ENCODE measurements around the gene CTDSPL. TPM values are rescaled to one million over a fixed set of nuclear protein-coding genes. Genes with fewer than 3 reads are reported as not detected.
A peak's percentile ranks its signal among the peaks of the same experiment; 100 is the strongest.

Gene CTDSPL
- total and polyA plus RNA-seq, 10 of the 15 experiments (the other 5 are each of a cell fraction or from before 2014, with no cell fraction given) = 0.05 to 0.51 (median 0.18) TPM; not detected in 6

DNA sequence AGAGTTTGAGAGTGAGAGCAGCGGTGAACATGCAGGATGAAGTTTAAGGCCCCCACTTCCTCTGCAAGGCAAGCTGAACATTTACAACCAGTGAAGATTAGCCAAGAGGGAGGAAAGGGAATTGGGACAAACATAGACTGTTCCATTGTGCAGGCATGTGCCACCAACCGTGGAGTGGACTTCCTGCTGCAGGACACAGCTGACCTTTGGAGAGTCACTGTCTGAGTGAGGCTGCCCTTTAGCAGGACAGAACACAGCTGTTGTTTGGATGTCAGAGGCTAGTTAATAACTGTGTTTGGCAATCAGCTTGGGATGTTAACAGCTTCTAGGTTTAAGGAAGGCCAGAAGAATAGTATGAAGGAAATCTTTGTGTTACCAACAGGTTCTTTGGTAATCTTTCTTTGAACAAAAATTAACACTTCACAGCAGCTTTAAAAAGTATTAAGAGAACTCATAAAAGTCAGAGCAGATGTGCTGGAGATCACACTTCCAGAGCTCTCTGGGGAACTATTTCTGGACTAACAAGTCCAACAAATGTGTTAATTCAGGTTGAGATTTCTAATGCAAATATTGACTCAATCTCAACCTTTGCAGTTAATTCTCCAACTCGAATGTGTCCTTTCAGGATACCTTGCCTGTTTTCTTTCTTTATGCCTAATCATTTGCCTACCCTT, 31.4 kb downstream of the CTDSPL start:
- no peak for DNase-seq (ENCODE audit: low read depth, low spot score)
- no peak overlapping the region for H3K4me2 ChIP-seq (ENCODE audit: control insufficient read depth, insufficient read depth)
- intact Hi-C loops (cut with micrococcal nuclease; ENCODE audit: unreplicated experiment) = no loop called here
- no peak overlapping the region for H3K9ac ChIP-seq (ENCODE audit: control insufficient read depth, insufficient read depth, low read length)
- no peaks in the 10 kb centered on the region for H3K79me2 ChIP-seq (ENCODE audit: control insufficient read depth, insufficient read depth, low read length)
- in situ Hi-C loops (cut with MboI) = no loop called here
- H2AFZ ChIP-seq (ENCODE audit: control insufficient read depth, low read depth, low read length) = no peak overlapping the region
- BruUV-seq (replicated peaks) = no TSS peak
- no peak for FAIRE-seq
- H3K27me3 ChIP-seq (replicated peaks in 1 of 2; ENCODE audit: control insufficient read depth in 2 of 2, insufficient read depth in 2 of 2, low read length in 1 of 2) = no peaks in the 10 kb centered on the region; a peak in 1 of 4 replicates
- ChIA-PET POLR2A (no interaction called here), RAD21 (ENCODE audit: unreplicated experiment) (interaction anchor here (1.4 kb wide), 1 partner anchor 14 kb away, joined by 3 read pairs; no protein-coding TSS in a partner anchor), SMC1A (ENCODE audit: uncharacterized antibody, unreplicated experiment) (interaction anchor here (1.3 kb wide), 1 partner anchor 15 kb away, joined by 3 read pairs; no protein-coding TSS in a partner anchor), CTCF (interaction anchor here (0.9 to 1.8 kb wide), 5 partner anchors 9 to 74 kb away, joined by 3 to 4 read pairs (median 4); no protein-coding TSS in a partner anchor)
- H3K27ac ChIP-seq (ENCODE audit: control insufficient read depth, insufficient read depth) = no peak overlapping the region
- H3K36me3 ChIP-seq (ENCODE audit: control insufficient read depth in 2 of 2, insufficient read depth in 2 of 2, low read length in 1 of 2) = no peaks in the 10 kb centered on the region
- no peaks in the 10 kb centered on the region for H3K4me1 ChIP-seq (ENCODE audit: control insufficient read depth, insufficient read depth, low read length)
- 32% methylated on average over 3 of the region's 3 CpGs for WGBS (ENCODE audit: insufficient coverage, insufficient replicate concordance, low lambda C conversion rate, missing lambda C conversion rate)
- ATAC-seq = peak; percentile 34
- no peak overlapping the region for H3K4me3 ChIP-seq
- H4K20me1 ChIP-seq (ENCODE audit: control insufficient read depth, insufficient read depth) = no peaks in the 10 kb centered on the region
- H3K9me3 ChIP-seq (replicated peaks; ENCODE audit: control insufficient read depth, insufficient read depth, low read length) = no peaks in the 10 kb centered on the region
- TF ChIP-seq TCF3 (IDR thresholded peaks at IDR 0.05; ENCODE audit: borderline replicate concordance, insufficient read depth, low read depth, low read length) (no peak), NR2C2 (IDR thresholded peaks at IDR 0.05; ENCODE audit: borderline replicate concordance, control insufficient read depth, insufficient read length, low read depth) (no peak), SMAD1 (IDR thresholded peaks at IDR 0.05; ENCODE audit: low read depth, partially characterized antibody) (no peak), TCF12 (IDR thresholded peaks at IDR 0.05; ENCODE audit: low read depth, low read length) (no peak), TCF7 (IDR thresholded peaks at IDR 0.05; ENCODE audit: borderline replicate concordance) (no peak), FOXK2 (IDR thresholded peaks at IDR 0.05) (no peak), RFX5 (IDR thresholded peaks at IDR 0.05; ENCODE audit: low read depth, low read length) (no peak), POLR2AphosphoS2 (IDR thresholded peaks at IDR 0.05; ENCODE audit: low read depth, low read length) (no peak), BCLAF1 (IDR thresholded peaks at IDR 0.05) (no peak), LARP7 (IDR thresholded peaks at IDR 0.05) (no peak), KAT2A (conservative IDR thresholded peaks at IDR 0.05; ENCODE audit: control insufficient read depth, low read depth, low read length) (no peak), MEF2B (IDR thresholded peaks at IDR 0.05; ENCODE audit: partially characterized antibody, poor library complexity, severe bottlenecking) (no peak), PKNOX1 (IDR thresholded peaks at IDR 0.05) (no peak), SIX5 (IDR thresholded peaks at IDR 0.05; ENCODE audit: low read depth, low read length, severe bottlenecking) (no peak), CHD2 (IDR thresholded peaks at IDR 0.05; ENCODE audit: borderline replicate concordance, low read depth, low read length) (no peak)
- TF ChIP-seq, protein P1, sequence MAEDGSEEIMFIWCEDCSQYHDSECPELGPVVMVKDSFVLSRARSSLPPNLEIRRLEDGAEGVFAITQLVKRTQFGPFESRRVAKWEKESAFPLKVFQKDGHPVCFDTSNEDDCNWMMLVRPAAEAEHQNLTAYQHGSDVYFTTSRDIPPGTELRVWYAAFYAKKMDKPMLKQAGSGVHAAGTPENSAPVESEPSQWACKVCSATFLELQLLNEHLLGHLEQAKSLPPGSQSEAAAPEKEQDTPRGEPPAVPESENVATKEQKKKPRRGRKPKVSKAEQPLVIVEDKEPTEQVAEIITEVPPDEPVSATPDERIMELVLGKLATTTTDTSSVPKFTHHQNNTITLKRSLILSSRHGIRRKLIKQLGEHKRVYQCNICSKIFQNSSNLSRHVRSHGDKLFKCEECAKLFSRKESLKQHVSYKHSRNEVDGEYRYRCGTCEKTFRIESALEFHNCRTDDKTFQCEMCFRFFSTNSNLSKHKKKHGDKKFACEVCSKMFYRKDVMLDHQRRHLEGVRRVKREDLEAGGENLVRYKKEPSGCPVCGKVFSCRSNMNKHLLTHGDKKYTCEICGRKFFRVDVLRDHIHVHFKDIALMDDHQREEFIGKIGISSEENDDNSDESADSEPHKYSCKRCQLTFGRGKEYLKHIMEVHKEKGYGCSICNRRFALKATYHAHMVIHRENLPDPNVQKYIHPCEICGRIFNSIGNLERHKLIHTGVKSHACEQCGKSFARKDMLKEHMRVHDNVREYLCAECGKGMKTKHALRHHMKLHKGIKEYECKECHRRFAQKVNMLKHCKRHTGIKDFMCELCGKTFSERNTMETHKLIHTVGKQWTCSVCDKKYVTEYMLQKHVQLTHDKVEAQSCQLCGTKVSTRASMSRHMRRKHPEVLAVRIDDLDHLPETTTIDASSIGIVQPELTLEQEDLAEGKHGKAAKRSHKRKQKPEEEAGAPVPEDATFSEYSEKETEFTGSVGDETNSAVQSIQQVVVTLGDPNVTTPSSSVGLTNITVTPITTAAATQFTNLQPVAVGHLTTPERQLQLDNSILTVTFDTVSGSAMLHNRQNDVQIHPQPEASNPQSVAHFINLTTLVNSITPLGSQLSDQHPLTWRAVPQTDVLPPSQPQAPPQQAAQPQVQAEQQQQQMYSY (CRISPR knock-in tag; IDR thresholded peaks at IDR 0.05) = no peak

Data from GM12878 (cell line).